Stimulated activated CD4-positive, alpha-beta T cell treated with anti-CD3 and anti-CD28 coated beads, Interleukin-15, amount 100 ng/mL, for 24 hours (primary cell): ENCODE measurements around the gene HOXB1.

ENCODE experiments used
- DNase-seq: peaks from one replicate; pipeline ENCODE4 v3.0.0-alpha.2; 2020

HOXB1 gene

GRCh38 chr17:48530887-48531272 is at the start of gene HOXB1:
TSS of gene HOXB1 (minus strand) at chr17:48531011. CDS start at chr17:48530904, 107 bp downstream.
- no peak for DNase-seq

GRCh38 chr17:48579760-48580554 is 49.1 kb upstream of the HOXB1 start:
- no peak for DNase-seq

- no peak for DNase-seq
These were observed 48.6 kb upstream of the HOXB1 start for GRCh38 chr17:48579471-48579759.

- DNase-seq, result peak; percentile 35
These were observed 48.0 kb upstream of the HOXB1 start for GRCh38 chr17:48578616-48579470.

GRCh38 chr17:48577946-48578615 is 47.3 kb upstream of the HOXB1 start, which contains the start of gene HOXB4:
TSS of gene HOXB4 (minus strand) at chr17:48578350. CDS start at chr17:48578319, 31 bp downstream.
- peak; percentile 83 for DNase-seq

- no peak for DNase-seq
These were observed 46.6 kb upstream of the HOXB1 start for GRCh38 chr17:48577330-48577945.

GRCh38 chr17:48576479-48577309 is 45.9 kb upstream of the HOXB1 start:
- peak; percentile 45 for DNase-seq

GRCh38 chr17:48575673-48576478 is 45.1 kb upstream of the HOXB1 start:
- DNase-seq, result no peak

GRCh38 chr17:48575066-48575582 is 44.3 kb upstream of the HOXB1 start:
- no peak for DNase-seq

- no peak for DNase-seq
These were observed 43.8 kb upstream of the HOXB1 start for GRCh38 chr17:48574505-48575065.

GRCh38 chr17:48571826-48572417 is 41.1 kb upstream of the HOXB1 start:
- DNase-seq, result no peak

GRCh38 chr17:48571024-48571818 is 40.4 kb upstream of the HOXB1 start:
- DNase-seq, result no peak

GRCh38 chr17:48570325-48571023 is 39.7 kb upstream of the HOXB1 start:
- DNase-seq, result no peak

- DNase-seq, result no peak
These were observed 39.0 kb upstream of the HOXB1 start for GRCh38 chr17:48569674-48570324.

- no peak for DNase-seq
These were observed 38.4 kb upstream of the HOXB1 start for GRCh38 chr17:48569240-48569582.

GRCh38 chr17:48568499-48569239 is 37.9 kb upstream of the HOXB1 start:
- DNase-seq, result no peak

- DNase-seq, result no peak
These were observed 37.0 kb upstream of the HOXB1 start for GRCh38 chr17:48567646-48568354.
